COLO668 (cell line): ENCODE data around the gene ATOH8.

Experiments
- DNase-seq: peaks from one replicate; lab custom pipeline; 2025; ENCODE audit not compliant: unreplicated experiment; lab: John Stamatoyannopoulos, UW

The ATOH8 gene

DNA sequence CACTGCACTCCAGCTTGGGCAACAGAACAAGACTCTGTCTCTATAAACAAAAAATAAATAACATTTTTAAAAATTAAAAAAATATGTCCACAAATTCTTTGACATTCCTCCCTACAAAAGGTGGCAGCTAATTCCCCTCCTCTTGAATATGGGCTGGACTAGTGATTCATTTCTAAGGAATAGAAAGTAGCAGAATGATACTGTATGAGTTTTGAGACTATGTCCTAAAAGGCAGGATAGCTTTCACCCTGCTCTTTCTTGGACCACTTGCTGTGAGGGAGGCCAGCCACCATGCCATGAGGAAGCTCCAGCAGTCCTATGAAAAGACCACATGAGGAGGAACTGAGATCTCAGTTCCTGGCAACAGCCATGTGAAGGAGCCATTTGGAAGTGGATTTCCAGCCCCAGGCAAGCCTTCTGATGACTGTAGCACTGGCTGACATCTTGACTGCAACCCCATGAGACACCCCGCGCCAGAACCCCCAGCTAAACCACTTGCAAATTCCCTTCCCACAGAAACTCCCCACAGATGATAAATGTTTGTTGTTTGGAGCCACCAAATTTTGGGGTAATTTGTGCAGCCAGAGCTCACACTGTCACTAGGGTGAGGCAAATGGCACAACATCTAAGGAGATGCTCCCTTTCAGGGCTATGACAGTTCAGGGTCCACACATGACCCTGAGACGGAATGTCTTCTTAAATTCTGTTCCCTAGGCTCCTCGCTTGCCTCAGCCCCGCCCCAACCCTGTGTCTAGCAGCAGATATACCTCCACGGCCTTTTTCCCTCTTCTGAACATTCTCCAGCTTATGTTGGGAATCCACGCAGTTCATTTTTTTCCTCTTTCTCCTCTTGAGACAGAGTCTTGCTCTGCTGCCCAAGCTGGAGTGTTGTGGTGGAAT is 17.1 kb upstream of the ATOH8 start:
- no peak for DNase-seq

DNA sequence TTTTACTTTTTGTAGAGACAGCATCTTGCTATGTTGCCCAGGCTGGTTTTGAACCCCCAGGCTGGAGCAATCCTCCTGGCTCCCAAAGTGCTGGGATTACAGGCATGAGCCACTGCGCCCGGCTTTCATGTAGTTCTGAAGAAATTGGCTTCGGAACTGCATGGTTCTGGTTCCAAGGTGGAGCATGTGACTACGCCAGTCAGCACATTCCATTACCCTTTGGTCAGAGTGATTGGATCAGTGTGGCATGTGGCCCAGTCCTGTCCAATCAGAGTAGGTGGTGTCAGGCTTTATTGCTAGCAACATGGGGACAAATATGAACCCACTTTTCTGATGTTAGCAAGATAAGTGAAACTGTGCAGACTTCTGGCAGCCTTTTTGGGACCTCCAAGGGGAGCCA is 16.3 kb upstream of the ATOH8 start:
- no peak for DNase-seq

GRCh38 chr2:85737961-85738360 is 15.8 kb upstream of the ATOH8 start:
- no peak for DNase-seq

DNA sequence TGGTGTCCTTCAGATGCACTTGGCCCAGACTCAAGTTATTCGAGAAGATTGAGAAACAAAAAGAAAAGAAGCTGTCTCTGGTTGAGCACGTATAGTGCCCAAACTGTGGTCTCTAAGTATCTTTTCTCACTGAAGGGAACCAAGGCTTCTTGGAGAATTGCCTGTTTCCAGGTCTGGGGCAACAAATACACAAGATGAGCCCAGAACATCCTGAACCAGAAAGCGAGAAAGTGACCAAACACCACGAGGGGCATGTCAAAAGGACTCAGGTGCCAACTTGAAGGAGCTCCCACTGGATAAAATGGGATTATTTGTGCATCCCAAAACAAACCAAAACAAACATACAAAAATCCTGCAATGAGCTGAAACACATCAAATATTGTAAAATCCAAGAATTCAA is 13.6 kb upstream of the ATOH8 start:
- no peak for DNase-seq

DNA sequence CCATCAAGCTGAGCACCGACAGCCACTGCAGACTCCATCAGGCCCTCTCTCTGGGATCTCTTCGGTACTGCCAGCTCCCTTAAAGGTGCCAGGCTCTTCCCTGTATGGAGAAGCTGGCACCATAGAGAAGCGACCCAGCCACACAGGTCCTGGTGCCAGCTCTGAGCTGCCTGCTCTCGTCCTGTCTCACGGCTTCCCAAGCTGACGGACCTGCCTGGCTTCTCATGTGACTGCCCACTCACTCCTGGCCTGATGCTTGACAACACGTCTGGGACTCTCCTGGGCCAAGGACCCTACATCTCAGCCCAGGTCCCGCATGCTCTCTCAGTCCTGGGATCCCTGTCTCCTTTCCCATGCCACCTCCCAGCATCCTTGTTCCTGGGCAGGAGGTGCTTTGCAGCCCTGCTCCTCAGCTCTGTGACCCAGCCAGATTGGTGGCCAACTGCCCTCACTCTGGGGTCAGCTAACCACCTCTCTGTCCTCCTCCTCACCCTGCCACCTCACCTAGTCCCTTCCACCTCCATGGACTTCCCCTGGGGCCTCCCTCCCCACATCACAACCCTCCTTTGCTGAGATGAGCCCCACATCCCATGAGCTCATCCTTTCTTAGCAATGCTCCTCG is 12.5 kb upstream of the ATOH8 start:
- DNase-seq: no peak

DNA sequence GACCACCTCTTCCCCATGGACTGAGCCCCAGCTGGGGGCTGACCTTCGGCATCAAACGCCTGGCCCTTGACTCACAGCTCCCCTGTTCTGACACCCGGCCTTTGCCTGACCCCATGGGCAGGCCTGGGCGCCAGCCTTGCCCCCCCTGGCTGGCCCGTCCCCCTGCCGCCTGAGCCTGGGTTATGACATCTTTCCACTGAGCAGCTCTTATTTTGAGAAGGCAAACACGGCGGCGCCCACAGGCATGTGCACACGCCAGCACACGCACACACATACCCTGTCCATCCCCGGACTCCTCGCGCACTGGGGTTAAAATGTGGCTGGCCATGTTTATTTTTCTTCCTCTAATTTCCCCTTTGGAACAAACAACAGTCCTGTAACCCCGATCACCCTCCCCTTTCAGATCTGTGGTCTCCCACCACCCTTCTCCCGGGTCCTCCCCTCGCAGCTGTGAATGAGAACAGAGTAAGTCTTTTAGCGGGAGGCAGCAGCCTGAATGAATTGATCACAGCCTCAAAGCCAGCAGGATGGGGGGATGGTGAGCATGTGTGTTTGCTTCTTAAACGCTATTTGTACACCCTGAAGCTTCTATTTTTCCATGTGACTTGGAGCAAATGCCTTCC is 11.8 kb upstream of the ATOH8 start:
- peak; percentile 55 for DNase-seq

DNA sequence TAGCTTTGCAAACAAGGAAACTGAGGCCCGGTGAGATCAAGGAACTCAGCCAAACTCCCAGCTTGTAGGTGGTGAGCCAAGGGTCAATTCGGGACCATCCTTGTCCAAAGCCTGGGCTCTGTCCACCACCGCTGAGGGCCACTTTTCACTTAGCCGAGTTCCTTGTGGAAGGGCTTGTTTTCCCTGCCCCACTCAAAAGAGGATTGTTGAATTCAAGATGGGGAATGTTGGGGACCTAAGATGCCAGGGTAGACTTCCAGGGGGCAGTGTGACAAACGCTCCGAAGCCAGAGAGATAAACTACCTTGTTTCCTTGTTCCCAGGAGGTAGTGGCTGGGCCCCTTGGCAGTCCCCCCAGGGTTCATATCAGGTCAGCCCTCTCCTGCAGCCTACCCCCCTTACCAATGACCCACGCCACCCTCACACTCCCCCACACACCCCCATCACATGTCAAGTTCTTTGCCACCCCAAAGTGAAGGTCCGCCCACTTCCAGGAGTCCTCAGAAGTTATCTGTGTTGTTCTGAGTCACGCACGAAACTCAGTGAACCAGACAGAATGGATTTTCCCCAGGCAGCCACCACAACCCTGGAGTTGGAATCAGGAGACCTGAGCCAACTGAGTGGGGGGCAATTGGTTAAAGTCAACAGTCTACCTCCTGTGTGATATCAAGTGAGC is 10.3 kb upstream of the ATOH8 start:
- no peak for DNase-seq

- no peak for DNase-seq
Observed at GRCh38 chr2:85744055-85744454, 9.7 kb upstream of the ATOH8 start.

DNA sequence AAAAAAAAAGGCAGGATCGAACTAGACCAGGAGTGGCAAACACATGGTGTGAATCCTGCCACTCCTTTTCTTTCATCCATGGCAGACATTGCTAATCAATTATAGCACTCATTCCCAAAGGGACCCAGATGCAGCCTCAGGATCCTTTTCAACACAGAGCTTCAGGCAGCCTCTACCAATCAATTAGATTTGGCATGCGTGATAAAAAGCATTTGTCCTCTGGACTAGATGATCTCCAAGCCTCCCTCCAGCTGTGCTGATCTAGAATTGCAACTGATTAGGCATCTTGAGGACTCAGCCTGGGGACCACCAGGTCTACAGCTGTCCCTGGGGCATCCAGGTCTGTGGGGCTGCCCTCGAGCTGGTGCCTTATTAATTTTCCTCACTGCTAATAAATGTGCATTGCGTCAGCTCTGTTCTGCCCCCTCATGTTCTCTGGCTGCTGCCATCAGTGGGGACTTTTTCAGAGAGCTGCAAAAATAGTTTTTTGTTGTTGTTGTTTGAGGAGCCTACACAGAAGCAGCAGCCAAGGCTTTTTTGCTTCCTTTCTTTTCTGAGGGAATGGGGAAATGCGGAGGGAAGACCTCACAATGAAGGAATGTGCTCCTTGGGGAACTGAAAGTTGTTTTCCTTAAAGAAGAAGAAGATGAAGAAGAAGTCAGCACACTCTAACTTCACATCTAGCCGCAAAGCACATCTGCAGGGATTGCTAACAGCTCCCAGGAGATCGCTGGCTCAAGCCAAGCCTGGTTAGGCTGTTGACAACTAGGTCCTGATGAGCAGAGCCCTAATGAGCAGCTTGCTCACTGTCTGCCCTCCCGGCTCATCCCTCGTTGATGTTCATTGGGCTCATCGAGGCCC is 8.8 kb upstream of the ATOH8 start:
- DNase-seq: no peak

- no peak for DNase-seq
Observed at GRCh38 chr2:85745619-85746018, 8.2 kb upstream of the ATOH8 start.

DNA sequence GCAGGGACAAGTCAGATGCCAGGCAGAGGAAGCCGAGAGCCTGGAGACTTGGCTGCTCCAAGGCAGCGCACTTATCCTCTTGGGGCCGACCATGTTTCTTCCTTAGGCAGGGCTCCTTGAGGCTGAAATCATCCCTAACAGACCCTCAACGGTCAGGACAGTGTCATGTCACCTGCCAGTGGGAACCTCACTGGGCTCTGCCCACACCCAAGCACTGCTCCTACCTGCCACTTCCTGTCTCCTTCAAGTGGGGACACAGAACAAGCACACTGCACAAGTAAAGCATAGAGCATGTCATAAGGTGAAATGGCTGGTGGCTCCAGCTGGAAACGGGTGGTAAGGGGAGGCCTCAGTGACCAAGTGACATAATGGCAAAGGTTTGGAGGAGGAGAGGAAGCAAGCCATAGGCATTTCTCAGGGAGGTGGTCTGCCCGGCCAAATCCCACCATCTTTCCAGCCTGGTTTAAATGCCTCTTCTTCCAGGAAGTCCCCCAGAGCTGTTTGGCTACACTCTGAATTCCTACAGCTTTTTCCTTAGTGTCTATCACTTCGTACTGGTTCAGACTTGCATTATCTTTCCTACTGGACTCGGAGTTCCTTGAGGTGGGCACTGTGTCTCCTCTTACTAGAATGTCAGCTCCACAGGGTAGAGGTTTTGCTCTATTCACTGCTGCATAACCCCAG is 7.3 kb upstream of the ATOH8 start:
- DNase-seq: no peak

- no peak for DNase-seq
Observed at GRCh38 chr2:85747441-85747840, 6.3 kb upstream of the ATOH8 start.

DNA sequence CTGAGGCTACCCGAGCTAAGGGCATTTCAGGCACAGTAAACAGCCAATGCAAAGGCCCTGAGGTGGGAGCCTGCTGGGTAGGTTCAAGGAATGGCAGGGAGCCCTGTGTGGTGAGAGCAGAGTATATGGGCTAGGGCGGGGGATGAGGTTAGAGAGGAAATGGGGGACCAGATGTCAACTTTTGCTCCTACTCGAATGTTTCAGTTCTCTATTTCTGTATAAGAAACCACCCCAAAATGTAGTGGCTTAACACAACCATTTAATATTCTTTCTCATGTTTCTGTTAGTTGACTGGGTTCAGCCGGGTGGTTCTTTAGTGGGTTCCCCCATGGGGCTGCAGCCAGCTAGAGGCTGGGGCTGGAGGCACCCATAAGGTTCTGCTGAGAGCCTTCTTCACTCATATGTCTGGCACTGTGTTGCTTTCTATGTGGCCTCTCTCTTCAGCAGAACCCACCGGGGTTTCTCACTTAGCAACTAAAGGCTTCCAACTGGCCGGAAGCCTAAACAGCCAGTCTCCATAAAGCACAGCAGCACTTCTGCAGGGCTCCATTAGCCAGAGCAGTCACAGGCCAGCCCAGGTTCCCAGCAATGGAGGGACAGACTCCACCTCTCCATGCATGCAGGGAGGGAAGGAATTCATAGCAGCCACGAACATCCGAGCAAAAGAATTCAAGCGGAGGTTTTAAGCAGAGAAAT is 5.6 kb upstream of the ATOH8 start:
- DNase-seq: no peak

DNA sequence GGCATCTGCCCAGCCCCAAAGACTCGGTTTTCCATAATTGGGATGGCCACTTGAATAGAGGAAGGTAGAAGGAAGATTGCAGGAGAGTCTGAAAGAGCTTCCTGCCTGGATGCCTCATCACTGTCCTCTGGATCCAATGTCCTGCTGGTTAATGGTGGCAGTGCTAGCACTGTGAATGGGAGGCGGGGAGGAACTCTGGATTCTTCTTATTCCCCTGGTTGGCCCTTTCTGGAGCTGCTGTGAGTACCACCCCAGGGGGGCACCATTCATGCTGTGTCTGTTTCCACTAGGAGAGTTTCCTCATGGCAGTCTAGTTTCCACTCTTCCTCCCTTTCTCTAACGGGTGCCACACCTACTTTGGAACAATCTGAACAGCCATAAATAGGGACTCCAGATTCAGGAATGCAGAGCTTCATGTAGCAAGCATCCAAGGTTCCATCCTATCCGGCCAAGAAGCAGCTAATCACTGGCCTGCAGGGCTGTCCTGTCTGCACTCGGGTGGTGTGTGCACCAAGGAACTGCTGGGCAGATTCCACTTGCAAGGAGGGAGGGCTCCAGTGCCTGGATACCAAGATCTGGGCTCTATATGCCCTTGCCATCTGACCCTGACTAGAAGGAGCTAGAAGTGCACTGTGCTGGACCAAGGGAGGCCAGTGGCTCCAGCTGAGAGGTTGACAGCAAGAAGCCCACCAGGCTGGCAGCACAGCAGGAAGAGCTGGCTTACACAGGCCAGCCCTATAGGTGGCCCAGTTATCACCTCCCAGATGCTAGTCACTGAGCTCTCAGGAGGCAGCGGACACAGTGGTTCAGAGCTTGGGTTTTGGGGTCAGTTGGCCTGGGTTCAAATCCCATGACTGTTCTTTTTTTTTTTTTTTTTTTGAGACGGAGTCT is 4.6 kb upstream of the ATOH8 start:
- DNase-seq: no peak

DNA sequence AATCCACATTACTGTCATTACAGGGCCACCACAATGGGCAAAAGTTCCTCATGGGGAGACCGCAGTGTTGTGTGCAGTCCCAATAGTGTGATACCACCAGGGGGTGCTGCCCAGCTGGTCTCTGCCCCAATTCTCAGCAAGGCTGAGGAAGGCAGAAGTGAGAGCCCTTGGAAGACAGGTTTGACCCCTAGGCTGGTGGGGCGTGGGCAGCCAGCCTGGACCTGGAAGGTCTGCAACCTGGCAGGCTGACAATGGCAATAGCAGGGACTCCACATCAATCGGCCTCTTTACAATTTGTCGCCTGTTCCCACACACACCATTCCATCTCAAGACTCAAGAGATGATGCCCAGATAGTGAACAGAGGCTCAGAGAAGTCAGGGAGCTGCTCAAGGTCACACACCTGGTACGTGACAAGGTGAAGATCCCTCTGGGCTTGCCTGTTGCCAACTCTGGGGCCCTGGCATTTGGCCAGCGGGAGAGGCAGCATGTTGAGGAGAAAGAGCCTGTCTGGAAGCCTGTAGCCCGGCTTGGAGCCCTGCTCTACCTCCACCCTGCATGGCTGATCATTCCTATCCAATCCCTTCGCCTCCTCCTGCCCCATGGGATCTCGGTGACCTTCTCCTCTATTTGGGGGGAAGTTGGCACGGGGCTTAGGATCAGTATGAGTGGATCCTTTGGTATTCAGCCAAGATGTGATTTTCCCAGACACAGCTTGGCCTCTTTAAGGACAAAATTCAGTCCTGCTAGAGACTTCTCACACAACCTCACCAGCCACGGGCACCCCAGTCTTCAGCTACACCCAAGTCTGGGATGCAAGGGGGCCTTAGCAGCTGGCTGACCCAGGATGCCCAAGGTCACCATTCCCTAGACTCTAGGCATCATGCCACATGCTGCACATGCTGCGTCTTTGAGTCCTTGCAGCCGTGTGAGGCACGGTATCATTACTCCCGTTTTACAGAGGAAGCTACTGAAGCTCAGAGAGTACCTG is 2.9 kb upstream of the ATOH8 start:
- peak; percentile 58 for DNase-seq

DNA sequence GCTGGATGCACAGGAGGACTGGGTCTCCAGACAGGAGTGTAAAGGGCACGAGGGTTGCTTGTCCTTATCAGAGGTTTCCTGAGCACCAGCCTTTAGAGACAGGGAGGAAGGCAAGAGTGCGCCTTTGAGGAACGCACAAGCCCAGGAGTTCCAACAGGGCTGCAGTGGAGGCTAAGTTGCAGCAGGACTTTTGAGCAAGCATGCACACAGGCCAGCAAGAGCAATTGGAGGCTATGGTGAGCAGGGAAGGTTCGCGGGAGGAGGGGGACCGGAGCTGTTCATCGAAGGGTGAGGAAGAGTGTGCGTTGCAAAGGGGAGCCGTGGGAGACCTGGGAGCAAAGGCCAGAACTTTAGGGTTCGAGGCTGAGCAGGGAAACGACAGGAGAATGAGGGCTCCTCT is 2.2 kb upstream of the ATOH8 start:
- no peak for DNase-seq

DNA sequence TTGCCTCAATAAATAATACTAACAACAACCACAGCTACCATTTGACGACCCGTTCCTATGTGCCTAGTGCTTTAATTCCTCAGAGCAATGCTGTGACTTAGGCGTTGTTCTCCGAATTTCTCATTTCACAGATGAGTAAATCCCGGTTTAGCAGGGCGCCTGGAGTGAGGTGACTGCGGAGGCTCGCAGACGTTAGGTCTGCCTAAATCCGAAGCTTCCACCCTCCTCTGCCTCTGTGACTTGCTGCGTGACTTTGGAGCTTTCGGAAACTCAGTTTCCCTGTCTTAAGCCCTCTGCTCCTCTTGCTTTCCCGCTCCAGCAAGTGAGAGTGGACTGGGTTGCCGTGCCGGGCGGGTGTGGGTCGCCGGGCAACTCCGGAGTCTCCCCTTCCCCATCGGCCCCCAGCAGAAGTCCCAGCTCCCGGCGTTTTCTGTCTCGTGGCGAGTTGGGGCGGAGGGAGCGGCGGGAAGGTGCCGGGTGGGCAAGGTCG is 711 bp upstream of the ATOH8 start:
- DNase-seq: no peak
